HL-60 (cell line): ENCODE data around the gene APOO.

ENCODE experiments used
- GABPA ChIP-seq: IDR thresholded peaks from 2 replicates; pipeline ENCODE4 v1.6.1; 2012; ENCODE audit warnings: low read depth
- POLR2AphosphoS5 ChIP-seq: IDR thresholded peaks from 2 replicates; pipeline ENCODE4 v1.6.1; 2012; ENCODE audit warnings: low read depth
- SPI1 ChIP-seq: IDR thresholded peaks from 2 replicates; pipeline ENCODE4 v1.6.1; 2012; ENCODE audit warnings: low read depth, mild to moderate bottlenecking, borderline replicate concordance
- TF ChIP-seq, protein P1 (sequence below): IDR thresholded peaks from one replicate; pipeline ENCODE4 v1.5.1; 2011; ENCODE audit warnings: low read length, control low read depth, inconsistent platforms; ENCODE audit not compliant: insufficient read depth
- TF ChIP-seq, protein P2 (sequence below): IDR thresholded peaks from 2 replicates; pipeline ENCODE4 v1.6.1; 2012; ENCODE audit warnings: low read depth; ENCODE audit not compliant: insufficient replicate concordance

DNA sequence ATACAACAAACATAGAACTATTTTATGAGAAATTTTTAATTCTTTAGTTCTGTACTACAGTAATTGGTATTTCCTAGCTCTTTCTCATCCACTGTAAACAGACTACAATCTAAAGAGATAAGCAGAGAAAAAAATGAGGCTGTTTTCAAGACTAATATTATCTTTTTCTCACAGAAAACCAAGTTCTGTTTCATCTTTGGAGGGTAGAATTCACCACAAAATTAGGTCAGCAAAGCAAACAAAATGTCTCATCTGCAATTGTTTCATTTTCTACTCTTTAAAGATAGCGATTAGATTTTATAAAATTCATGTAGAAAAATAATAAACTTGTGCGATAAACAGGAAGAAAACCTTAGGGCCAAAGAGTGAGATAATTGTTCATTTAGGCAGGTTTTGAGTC lies 10.8 kb downstream of the APOO start:
- TF ChIP-seq, protein P1, sequence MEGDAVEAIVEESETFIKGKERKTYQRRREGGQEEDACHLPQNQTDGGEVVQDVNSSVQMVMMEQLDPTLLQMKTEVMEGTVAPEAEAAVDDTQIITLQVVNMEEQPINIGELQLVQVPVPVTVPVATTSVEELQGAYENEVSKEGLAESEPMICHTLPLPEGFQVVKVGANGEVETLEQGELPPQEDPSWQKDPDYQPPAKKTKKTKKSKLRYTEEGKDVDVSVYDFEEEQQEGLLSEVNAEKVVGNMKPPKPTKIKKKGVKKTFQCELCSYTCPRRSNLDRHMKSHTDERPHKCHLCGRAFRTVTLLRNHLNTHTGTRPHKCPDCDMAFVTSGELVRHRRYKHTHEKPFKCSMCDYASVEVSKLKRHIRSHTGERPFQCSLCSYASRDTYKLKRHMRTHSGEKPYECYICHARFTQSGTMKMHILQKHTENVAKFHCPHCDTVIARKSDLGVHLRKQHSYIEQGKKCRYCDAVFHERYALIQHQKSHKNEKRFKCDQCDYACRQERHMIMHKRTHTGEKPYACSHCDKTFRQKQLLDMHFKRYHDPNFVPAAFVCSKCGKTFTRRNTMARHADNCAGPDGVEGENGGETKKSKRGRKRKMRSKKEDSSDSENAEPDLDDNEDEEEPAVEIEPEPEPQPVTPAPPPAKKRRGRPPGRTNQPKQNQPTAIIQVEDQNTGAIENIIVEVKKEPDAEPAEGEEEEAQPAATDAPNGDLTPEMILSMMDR = no peak
- no peak for TF ChIP-seq POLR2AphosphoS5
- TF ChIP-seq, protein P2, sequence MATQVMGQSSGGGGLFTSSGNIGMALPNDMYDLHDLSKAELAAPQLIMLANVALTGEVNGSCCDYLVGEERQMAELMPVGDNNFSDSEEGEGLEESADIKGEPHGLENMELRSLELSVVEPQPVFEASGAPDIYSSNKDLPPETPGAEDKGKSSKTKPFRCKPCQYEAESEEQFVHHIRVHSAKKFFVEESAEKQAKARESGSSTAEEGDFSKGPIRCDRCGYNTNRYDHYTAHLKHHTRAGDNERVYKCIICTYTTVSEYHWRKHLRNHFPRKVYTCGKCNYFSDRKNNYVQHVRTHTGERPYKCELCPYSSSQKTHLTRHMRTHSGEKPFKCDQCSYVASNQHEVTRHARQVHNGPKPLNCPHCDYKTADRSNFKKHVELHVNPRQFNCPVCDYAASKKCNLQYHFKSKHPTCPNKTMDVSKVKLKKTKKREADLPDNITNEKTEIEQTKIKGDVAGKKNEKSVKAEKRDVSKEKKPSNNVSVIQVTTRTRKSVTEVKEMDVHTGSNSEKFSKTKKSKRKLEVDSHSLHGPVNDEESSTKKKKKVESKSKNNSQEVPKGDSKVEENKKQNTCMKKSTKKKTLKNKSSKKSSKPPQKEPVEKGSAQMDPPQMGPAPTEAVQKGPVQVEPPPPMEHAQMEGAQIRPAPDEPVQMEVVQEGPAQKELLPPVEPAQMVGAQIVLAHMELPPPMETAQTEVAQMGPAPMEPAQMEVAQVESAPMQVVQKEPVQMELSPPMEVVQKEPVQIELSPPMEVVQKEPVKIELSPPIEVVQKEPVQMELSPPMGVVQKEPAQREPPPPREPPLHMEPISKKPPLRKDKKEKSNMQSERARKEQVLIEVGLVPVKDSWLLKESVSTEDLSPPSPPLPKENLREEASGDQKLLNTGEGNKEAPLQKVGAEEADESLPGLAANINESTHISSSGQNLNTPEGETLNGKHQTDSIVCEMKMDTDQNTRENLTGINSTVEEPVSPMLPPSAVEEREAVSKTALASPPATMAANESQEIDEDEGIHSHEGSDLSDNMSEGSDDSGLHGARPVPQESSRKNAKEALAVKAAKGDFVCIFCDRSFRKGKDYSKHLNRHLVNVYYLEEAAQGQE = no peak
- TF ChIP-seq SPI1 = no peak
- no peak for TF ChIP-seq GABPA
